ENCODE data around the gene GAS7. TPM values are rescaled to one million over a fixed set of nuclear protein-coding genes. Genes with fewer than 3 reads are reported as not detected.

GAS7 gene
- total and polyA plus RNA-seq, 2 experiments from 2014 or later = 25.8 to 27.3 TPM

GRCh38 chr17:10121971-10122707 lies 76.3 kb downstream of the GAS7 start:
- H3K9me3 ChIP-seq (ENCODE audit: low read depth) = no peaks in the 10 kb centered on the region
- TF ChIP-seq EZH2phosphoT487 (IDR thresholded peaks at IDR 0.05; ENCODE audit: low read depth, severe bottlenecking, unreplicated experiment) = no peak
- no peak for TF ChIP-seq CTCF (IDR thresholded peaks at IDR 0.05; ENCODE audit: poor library complexity)
- no peak for TF ChIP-seq EZH2 (IDR thresholded peaks at IDR 0.05; ENCODE audit: borderline replicate concordance)
- H3K4me2 ChIP-seq = no peak overlapping the region
- 84% methylated on average over 15 of the region's 17 CpGs for WGBS (ENCODE audit: low lambda C conversion rate, missing lambda C conversion rate)
- no peaks in the 10 kb centered on the region for H3K27me3 ChIP-seq
- no peaks in the 10 kb centered on the region for H4K20me1 ChIP-seq (ENCODE audit: insufficient read depth, poor library complexity, severe bottlenecking)
- peaks cover 62% of the 10 kb centered on the region for H3K4me1 ChIP-seq (ENCODE audit: insufficient read depth)
- no peak overlapping the region for H3K27ac ChIP-seq
- peaks cover 26% of the 10 kb centered on the region for H3K79me2 ChIP-seq
- no peaks in the 10 kb centered on the region for H3K9me2 ChIP-seq (replicated peaks; ENCODE audit: insufficient read depth)
- H2AFZ ChIP-seq = no peak overlapping the region
- DNase-seq (ENCODE audit: low spot score) = no peak
- H3K4me3 ChIP-seq = no peak overlapping the region
- H3K36me3 ChIP-seq (replicated peaks; ENCODE audit: insufficient read depth, low read depth) = no peaks in the 10 kb centered on the region

GRCh38 chr17:10120749-10121148 lies 77.7 kb downstream of the GAS7 start:
- H4K20me1 ChIP-seq (ENCODE audit: insufficient read depth, poor library complexity, severe bottlenecking) = no peaks in the 10 kb centered on the region
- DNase-seq (ENCODE audit: low spot score) = no peak
- H3K27ac ChIP-seq = no peak overlapping the region

GRCh38 chr17:10120109-10120485 lies 78.3 kb downstream of the GAS7 start:
- H3K9me3 ChIP-seq (ENCODE audit: low read depth) = no peaks in the 10 kb centered on the region
- H3K27ac ChIP-seq = no peak overlapping the region
- no peak overlapping the region for H3K4me3 ChIP-seq
- H3K27me3 ChIP-seq = no peaks in the 10 kb centered on the region
- H3K79me2 ChIP-seq = peaks cover 30% of the 10 kb centered on the region
- no peaks in the 10 kb centered on the region for H4K20me1 ChIP-seq (ENCODE audit: insufficient read depth, poor library complexity, severe bottlenecking)
- peaks cover 49% of the 10 kb centered on the region for H3K4me1 ChIP-seq (ENCODE audit: insufficient read depth)
- DNase-seq (ENCODE audit: low spot score) = no peak
- TF ChIP-seq EZH2phosphoT487 (IDR thresholded peaks at IDR 0.05; ENCODE audit: low read depth, severe bottlenecking, unreplicated experiment) (no peak), CTCF (IDR thresholded peaks at IDR 0.05; ENCODE audit: poor library complexity) (no peak), EZH2 (IDR thresholded peaks at IDR 0.05; ENCODE audit: borderline replicate concordance) (no peak)
- H3K36me3 ChIP-seq (replicated peaks; ENCODE audit: insufficient read depth, low read depth) = no peaks in the 10 kb centered on the region
- no peak overlapping the region for H2AFZ ChIP-seq
- no peak overlapping the region for H3K4me2 ChIP-seq
- WGBS (ENCODE audit: low lambda C conversion rate, missing lambda C conversion rate) = 84% methylated on average over 10 of the region's 10 CpGs
- no peaks in the 10 kb centered on the region for H3K9me2 ChIP-seq (replicated peaks; ENCODE audit: insufficient read depth)

More at GRCh38 chr17:10120749-10121148, 77.7 kb downstream of the GAS7 start:
- Histone ChIP-seq H3K79me2 (peaks cover 28% of the 10 kb centered on the region), H2AFZ (no peak overlapping the region), H3K4me2 (no peak overlapping the region), H3K4me1 (ENCODE audit: insufficient read depth) (peaks cover 51% of the 10 kb centered on the region), H3K9me3 (ENCODE audit: low read depth) (no peaks in the 10 kb centered on the region), H3K27me3 (no peaks in the 10 kb centered on the region), H3K36me3 (replicated peaks; ENCODE audit: insufficient read depth, low read depth) (no peaks in the 10 kb centered on the region), H3K4me3 (no peak overlapping the region), H3K9me2 (replicated peaks; ENCODE audit: insufficient read depth) (no peaks in the 10 kb centered on the region)
- 62% methylated on average over 11 of the region's 12 CpGs for WGBS (ENCODE audit: low lambda C conversion rate, missing lambda C conversion rate)
- TF ChIP-seq CTCF (IDR thresholded peaks at IDR 0.05; ENCODE audit: poor library complexity) (no peak), EZH2phosphoT487 (IDR thresholded peaks at IDR 0.05; ENCODE audit: low read depth, severe bottlenecking, unreplicated experiment) (no peak), EZH2 (IDR thresholded peaks at IDR 0.05; ENCODE audit: borderline replicate concordance) (no peak)
